Epithelial cell of proximal tubule (primary cell): ENCODE data around the gene SARDH. TPM values are rescaled to one million over a fixed set of nuclear protein-coding genes. Genes with fewer than 3 reads are reported as not detected.
"Not testable (repeated sequence)": the region's sequence is repeated elsewhere in the genome, so short reads cannot be mapped to it uniquely, and the experiment has no call there.

ENCODE experiments used
- DNase-seq: peaks from one replicate; pipeline ENCODE4 v3.0.0-alpha.2; 2011; ENCODE audit warnings: low read depth
- H3K4me3 ChIP-seq: 2 replicates; pipeline ENCODE4 v1.5.1; 2011; ENCODE audit warnings: low read depth, mild to moderate bottlenecking, low read length
- total RNA-seq: library from RNA; depleted of rRNA; stranded (reverse); fragments of >200 nt; gene quantifications from 2 replicates; pipeline ENCODE4 v1.2.3, GENCODE V29; 2015
- TF ChIP-seq, protein P1 (sequence below): conservative IDR thresholded peaks from 2 replicates; pipeline ENCODE4 v1.5.1; 2012; ENCODE audit warnings: low read depth, mild to moderate bottlenecking, low read length

SARDH gene
- total RNA-seq, 1 donor from 2014 or later = 0.92 TPM

DNA sequence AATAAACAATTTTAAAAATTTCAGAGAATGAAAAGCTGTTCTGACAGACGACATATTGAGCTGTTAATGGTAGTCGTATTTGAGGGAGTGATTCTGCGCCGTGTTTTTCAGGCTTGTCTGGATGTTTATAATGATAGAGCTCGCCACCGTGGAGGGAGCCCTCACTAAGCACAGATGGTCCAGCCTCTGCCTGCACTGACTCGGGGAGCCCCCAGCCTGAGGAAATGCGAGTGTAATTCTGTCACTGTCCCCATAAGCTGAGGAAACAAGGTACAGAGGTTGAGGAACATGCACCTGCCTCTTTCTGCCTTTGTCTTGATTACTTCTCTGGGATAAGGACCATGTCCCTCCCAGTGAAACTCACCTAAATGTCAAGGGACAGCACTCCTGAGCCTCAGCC, 109.4 kb downstream of the SARDH start:
- DNase-seq = no peak
- TF ChIP-seq, protein P1, sequence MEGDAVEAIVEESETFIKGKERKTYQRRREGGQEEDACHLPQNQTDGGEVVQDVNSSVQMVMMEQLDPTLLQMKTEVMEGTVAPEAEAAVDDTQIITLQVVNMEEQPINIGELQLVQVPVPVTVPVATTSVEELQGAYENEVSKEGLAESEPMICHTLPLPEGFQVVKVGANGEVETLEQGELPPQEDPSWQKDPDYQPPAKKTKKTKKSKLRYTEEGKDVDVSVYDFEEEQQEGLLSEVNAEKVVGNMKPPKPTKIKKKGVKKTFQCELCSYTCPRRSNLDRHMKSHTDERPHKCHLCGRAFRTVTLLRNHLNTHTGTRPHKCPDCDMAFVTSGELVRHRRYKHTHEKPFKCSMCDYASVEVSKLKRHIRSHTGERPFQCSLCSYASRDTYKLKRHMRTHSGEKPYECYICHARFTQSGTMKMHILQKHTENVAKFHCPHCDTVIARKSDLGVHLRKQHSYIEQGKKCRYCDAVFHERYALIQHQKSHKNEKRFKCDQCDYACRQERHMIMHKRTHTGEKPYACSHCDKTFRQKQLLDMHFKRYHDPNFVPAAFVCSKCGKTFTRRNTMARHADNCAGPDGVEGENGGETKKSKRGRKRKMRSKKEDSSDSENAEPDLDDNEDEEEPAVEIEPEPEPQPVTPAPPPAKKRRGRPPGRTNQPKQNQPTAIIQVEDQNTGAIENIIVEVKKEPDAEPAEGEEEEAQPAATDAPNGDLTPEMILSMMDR = no peak
- H3K4me3 ChIP-seq = no peak overlapping the region

DNA sequence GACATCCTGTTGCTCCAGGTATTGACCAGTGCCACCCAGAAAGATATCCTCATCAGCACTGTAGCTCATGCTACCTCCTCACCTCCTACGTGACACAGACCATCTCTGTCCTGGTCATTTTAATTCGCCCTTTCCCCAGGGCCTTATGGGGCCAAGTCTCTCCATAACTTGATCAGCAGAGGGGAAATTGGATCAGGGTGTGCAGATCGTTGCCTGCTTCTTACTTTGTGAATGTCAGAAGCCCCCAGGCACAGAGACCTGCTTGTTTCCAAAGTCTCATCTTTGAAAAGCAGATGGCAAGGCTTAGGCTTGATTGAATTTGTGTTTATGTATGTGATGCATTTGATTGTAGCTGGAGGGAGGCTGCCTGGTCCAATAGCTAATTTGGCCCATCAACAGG, 110.8 kb downstream of the SARDH start:
- no peak overlapping the region for H3K4me3 ChIP-seq
- TF ChIP-seq, protein P1 = no peak
- no peak for DNase-seq

DNA sequence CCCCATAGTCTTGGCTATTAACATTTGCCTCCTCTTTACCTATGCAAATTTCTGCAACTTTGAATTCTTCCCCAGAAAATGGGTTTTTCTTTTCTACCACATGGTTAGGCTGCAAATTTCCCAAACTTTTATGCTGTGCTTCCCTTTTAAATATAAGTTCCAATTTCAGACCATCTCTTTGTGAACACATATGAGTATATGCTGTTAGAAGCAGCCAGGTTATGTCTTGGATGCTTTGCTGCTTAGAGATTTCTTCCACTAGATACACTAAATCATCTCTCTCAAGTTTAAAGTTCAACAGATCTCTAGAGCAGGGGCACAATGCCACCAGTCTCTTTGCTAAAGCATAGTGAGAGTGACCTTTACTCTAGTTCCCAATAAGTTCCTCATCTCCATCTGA, 112.1 kb downstream of the SARDH start:
- DNase-seq, H3K4me3 ChIP-seq: not testable (repeated sequence)

DNA sequence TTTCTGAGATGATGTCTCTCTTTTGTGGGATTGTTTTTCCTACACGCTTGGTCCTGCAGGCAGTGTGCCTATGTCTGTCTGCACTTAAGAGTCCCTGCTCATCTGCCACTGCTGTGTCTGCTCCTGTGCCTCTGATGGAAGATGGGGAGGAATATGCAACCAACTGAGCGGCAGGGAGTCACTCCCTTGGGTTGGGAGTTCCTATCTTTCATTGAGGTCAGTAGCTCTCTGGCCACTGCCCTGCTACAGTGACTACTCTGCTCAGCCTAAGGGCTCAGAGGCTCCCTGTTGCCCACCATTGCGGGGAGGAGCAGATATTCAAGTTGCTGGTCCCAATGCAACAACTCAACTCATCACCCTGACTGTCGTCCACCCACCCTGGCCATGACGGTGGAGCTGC, 115.6 kb downstream of the SARDH start:
- TF ChIP-seq, protein P1 = no peak
- no peak overlapping the region for H3K4me3 ChIP-seq

DNA sequence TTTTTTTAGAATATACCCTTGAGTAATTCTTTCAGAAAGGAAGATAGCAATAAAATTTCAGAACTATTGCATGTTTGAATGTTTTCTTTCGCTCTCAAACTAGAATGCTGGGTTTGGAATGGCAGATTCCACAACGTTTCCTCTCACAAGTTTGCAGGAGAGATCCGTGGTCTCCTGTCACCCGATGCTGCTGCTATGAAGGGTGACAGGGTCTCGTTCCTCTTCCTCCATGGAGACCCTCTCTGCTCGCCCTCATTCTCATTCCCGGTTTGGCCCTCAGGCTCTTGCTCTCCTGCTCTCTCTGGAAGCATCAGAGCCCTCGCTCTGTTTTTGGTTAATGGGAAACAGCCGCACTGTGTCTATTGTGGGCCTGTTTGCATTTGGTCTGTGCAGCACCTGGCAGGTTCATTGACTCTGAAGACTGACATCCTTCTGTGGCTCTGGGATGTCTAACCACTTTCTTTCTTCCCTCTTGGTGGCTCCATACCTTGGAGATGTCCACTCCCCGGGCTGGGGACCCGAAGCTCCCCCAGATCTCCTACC, 116.4 kb downstream of the SARDH start:
- no peak overlapping the region for H3K4me3 ChIP-seq
- no peak for DNase-seq
- TF ChIP-seq, protein P1 = no peak

More for the DNA sequence above, 115.6 kb downstream of the SARDH start:
- no peak for DNase-seq

DNA sequence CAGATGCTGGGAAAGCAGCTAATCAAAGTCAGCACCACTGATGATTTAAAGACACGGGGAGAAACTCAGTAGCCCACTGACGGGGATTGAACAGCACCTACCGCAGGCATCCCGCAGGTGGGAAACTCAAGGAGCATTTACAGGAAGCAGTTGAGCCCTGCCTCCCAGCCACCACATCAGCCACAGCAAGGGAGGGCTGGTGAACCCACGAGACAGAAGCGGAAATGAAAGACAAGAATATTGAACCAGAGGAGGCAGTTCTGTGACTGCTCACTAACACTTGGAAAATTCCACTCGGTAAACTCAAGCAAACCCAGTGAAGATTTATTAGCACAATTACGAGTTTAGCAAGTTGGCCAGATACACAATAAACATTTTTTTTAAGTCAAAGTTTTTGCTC, 118.4 kb downstream of the SARDH start:
- TF ChIP-seq, protein P1 = no peak
- no peak overlapping the region for H3K4me3 ChIP-seq
- no peak for DNase-seq

DNA sequence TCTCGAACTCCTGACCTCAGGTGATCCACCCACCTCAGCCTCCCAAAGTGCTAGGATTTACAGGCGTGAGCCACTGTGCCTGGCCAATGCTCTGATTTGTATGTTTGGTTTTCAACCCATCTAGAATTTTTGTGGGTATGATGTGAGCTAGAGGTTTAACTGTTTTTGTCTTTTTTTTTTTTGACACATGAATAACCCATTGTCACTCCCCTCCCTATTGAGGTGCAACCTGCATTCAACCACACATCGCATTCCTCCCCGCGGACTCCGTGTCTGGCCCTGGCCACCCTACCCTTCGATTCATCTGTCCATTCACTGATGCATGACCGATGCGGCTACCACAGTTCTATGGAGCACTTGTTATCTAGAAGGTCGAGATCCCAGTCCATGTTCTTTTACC, 119.4 kb downstream of the SARDH start:
- TF ChIP-seq, protein P1 = no peak
- DNase-seq = no peak
- no peak overlapping the region for H3K4me3 ChIP-seq
